Panc1 (cell line): ENCODE data around the gene DHX38. TPM values are rescaled to one million over a fixed set of nuclear protein-coding genes. Genes with fewer than 3 reads are reported as not detected.

Experiments used
- ATAC-seq: fragments of 200-7000 bp; cut with Tn5 transposase; 2 replicates; pipeline ENCODE4 v1.9.1; 2020; ENCODE audit warnings: mild to moderate bottlenecking, moderate library complexity
- BruUV-seq: library from RNA; stranded (reverse); fragments of 400-500 nt; replicated peaks from 2 replicates; lab custom pipeline; 2021; lab: Mats Ljungman, UMichigan
- CTCF ChIA-PET: fragments of 300-600 bp; sonication (Branson Sonifier 250); formaldehyde crosslinking; loops from one replicate; lab custom pipeline; 2022; ENCODE audit warnings: antibody characterized with exemption; lab: Charles Lee
- POLR2A ChIA-PET: fragments of 300-600 bp; sonication (Branson Sonifier 250); formaldehyde crosslinking; loops from one replicate; lab custom pipeline; 2022; ENCODE audit warnings: antibody characterized with exemption; lab: Charles Lee
- DNase-seq: peaks from one replicate; pipeline ENCODE4 v3.0.0-alpha.2; 2010; ENCODE audit warnings: low read depth, low spot score
- H3K27ac ChIP-seq: 2 replicates; pipeline ENCODE4 v1.5.1; 2011; ENCODE audit warnings: mild to moderate bottlenecking, low read length, inconsistent platforms
- H3K27me3 ChIP-seq: fragments of 200-500 bp; sonication (Bioruptor generic); 2 replicates; pipeline ENCODE4 v1.6.0; 2014; ENCODE audit warnings: low read length, inconsistent platforms; ENCODE audit not compliant: control insufficient read depth, insufficient read depth
- H3K36me3 ChIP-seq: fragments of 200-500 bp; sonication (Bioruptor generic); 2 replicates; pipeline ENCODE4 v1.5.1; 2014; ENCODE audit warnings: inconsistent platforms, mild to moderate bottlenecking, low read length, moderate library complexity; ENCODE audit not compliant: control insufficient read depth, insufficient read depth
- H3K4me1 ChIP-seq: 2 replicates; pipeline ENCODE4 v1.5.1; 2011; ENCODE audit warnings: inconsistent platforms, mild to moderate bottlenecking, low read length, moderate library complexity; ENCODE audit not compliant: control insufficient read depth, insufficient read depth
- H3K4me3 ChIP-seq, 2 experiments: 2 replicates each; pipeline ENCODE4 v1.5.1; 2011 to 2012; ENCODE audit warnings: low read depth in 2 of 2, low read length in 2 of 2, mild to moderate bottlenecking in 2 of 2, inconsistent platforms in 1 of 2, moderate library complexity in 1 of 2
- H3K9me3 ChIP-seq: fragments of 200-500 bp; sonication (Bioruptor generic); 2 replicates; pipeline ENCODE4 v1.5.1; 2014; ENCODE audit warnings: low read depth, mild to moderate bottlenecking, inconsistent platforms, low read length, moderate library complexity; ENCODE audit not compliant: control insufficient read depth, insufficient read depth
- CTCF ChIP-seq: fragments of 450-650 bp; IDR thresholded peaks from 2 replicates; pipeline ENCODE4 v1.5.1; 2017; ENCODE audit warnings: mild to moderate bottlenecking
- POLR2AphosphoS5 ChIP-seq: IDR thresholded peaks from 2 replicates; pipeline ENCODE4 v1.6.1; 2012; ENCODE audit warnings: mild to moderate bottlenecking, low read depth, low read length, moderate library complexity
- REST ChIP-seq, 2 experiments: IDR thresholded peaks; 2 replicates each; pipeline ENCODE4 v1.6.1; 2011 to 2012; ENCODE audit warnings: low read depth in 2 of 2, control low read depth in 1 of 2, low read length in 1 of 2, mild to moderate bottlenecking in 1 of 2, moderate library complexity in 1 of 2; ENCODE audit not compliant: insufficient read depth in 1 of 2
- SIN3A ChIP-seq: IDR thresholded peaks from 2 replicates; pipeline ENCODE4 v1.6.1; 2012; ENCODE audit warnings: low read depth, mild to moderate bottlenecking, low read length, moderate library complexity, borderline replicate concordance; ENCODE audit not compliant: insufficient read depth
- TCF7L2 ChIP-seq: IDR thresholded peaks from 2 replicates; pipeline ENCODE4 v1.6.1; 2011; ENCODE audit warnings: mild to moderate bottlenecking, low read depth, low read length, inconsistent platforms
- in situ Hi-C: cut with HindIII; loops from 2 replicates; pipeline ENCODE4 v1.10.0; 2016; ENCODE audit warnings: low sequenced_read_pairs, low pct_unique_long_range_greater_than_20kb
- intact Hi-C: fragments of 100-400 bp; cut with micrococcal nuclease; formaldehyde crosslinking; loops from one replicate; pipeline ENCODE4 v1.10.0; 2022; ENCODE audit not compliant: unreplicated experiment
- total RNA-seq: library from RNA; stranded (reverse); gene quantifications from one replicate; pipeline ENCODE4 v1.2.1, GENCODE V29; 2021; ENCODE audit not compliant: unreplicated experiment

DHX38 gene
- total RNA-seq, 1 experiment from 2014 or later = 45.5 TPM

GRCh38 chr16:72131036-72131435 lies 37.4 kb downstream of the DHX38 start:
- ChIA-PET POLR2A (interaction anchor here (0.6 kb wide), 1 partner anchor 474 kb away, joined by 3 read pairs; no protein-coding TSS in a partner anchor), CTCF (no interaction called here)
- no peak overlapping the region for H3K4me3 ChIP-seq
- H3K27me3 ChIP-seq = peaks cover 2% of the 10 kb centered on the region; the same call in 1 of the 2 replicates
- no peak overlapping the region for H3K27ac ChIP-seq
- in situ Hi-C loops (no loop called here), intact Hi-C loops (no loop called here)
- no peaks in the 10 kb centered on the region for H3K9me3 ChIP-seq
- ATAC-seq = no peak
- no peaks in the 10 kb centered on the region for H3K4me1 ChIP-seq
- no peak for TF ChIP-seq POLR2AphosphoS5
- no peak for TF ChIP-seq CTCF
- TF ChIP-seq REST (IDR thresholded peaks at IDR 0.05; ENCODE audit: insufficient read depth in 1 of 2, low read depth in 2 of 2, low read length in 1 of 2) = no peak
- no peak for TF ChIP-seq SIN3A
- TF ChIP-seq TCF7L2 = no peak
- no TSS peak for BruUV-seq
- DNase-seq = no peak
- no peaks in the 10 kb centered on the region for H3K36me3 ChIP-seq

- in situ Hi-C loops = no loop called here
- POLR2A ChIA-PET = no interaction called here
- DNase-seq (no peak), ATAC-seq (no peak)
- Histone ChIP-seq H3K36me3 (no peaks in the 10 kb centered on the region), H3K27me3 (peaks cover 2% of the 10 kb centered on the region; the same call in 1 of the 2 replicates), H3K4me3 (no peak overlapping the region), H3K9me3 (no peaks in the 10 kb centered on the region), H3K4me1 (no peaks in the 10 kb centered on the region), H3K27ac (no peak overlapping the region)
- TF ChIP-seq REST (IDR thresholded peaks at IDR 0.05; ENCODE audit: insufficient read depth in 1 of 2, low read depth in 2 of 2, low read length in 1 of 2) (no peak), TCF7L2 (no peak), CTCF (no peak), SIN3A (no peak), POLR2AphosphoS5 (no peak)
- intact Hi-C loops = no loop called here
- CTCF ChIA-PET = no interaction called here
- BruUV-seq = no TSS peak
These were observed 39.1 kb downstream of the DHX38 start for GRCh38 chr16:72132726-72133125.
